Activated CD8-positive, alpha-beta memory T cell treated with anti-CD3 and anti-CD28 coated beads, Interleukin-2, amount 50 U/mL, for 4 hours (primary cell): Measurements from ENCODE around the gene LIME1.

Source experiments
- DNase-seq: peaks from one replicate; pipeline ENCODE4 v3.0.0-alpha.2; 2020

LIME1 gene

GRCh38 chr20:63751471-63752271 lies 15.2 kb downstream of the LIME1 start:
- DNase-seq = no peak

- no peak for DNase-seq
Observed at GRCh38 chr20:63752411-63753101, 16.1 kb downstream of the LIME1 start.

- no peak for DNase-seq
Observed at GRCh38 chr20:63753381-63753780, 16.9 kb downstream of the LIME1 start.

GRCh38 chr20:63754008-63754407 lies 17.5 kb downstream of the LIME1 start:
- DNase-seq = no peak

- no peak for DNase-seq
Observed at GRCh38 chr20:63755933-63756647, 19.6 kb downstream of the LIME1 start.

- DNase-seq = no peak
Observed at GRCh38 chr20:63756648-63756991, 20.2 kb downstream of the LIME1 start.

GRCh38 chr20:63758152-63758551 lies 21.7 kb downstream of the LIME1 start:
- no peak for DNase-seq

GRCh38 chr20:63759377-63759901 lies 23.0 kb downstream of the LIME1 start:
- DNase-seq = no peak

GRCh38 chr20:63765082-63765873 lies 28.8 kb downstream of the LIME1 start:
- no peak for DNase-seq

- no peak for DNase-seq
Observed at GRCh38 chr20:63765902-63766301, 29.4 kb downstream of the LIME1 start.

- no peak for DNase-seq
Observed at GRCh38 chr20:63766695-63767426, 30.4 kb downstream of the LIME1 start.

GRCh38 chr20:63767456-63767855 lies 31.0 kb downstream of the LIME1 start:
- DNase-seq = no peak

GRCh38 chr20:63767886-63768285 lies 31.4 kb downstream of the LIME1 start:
- no peak for DNase-seq

GRCh38 chr20:63768591-63769515 lies 32.4 kb downstream of the LIME1 start:
- no peak for DNase-seq

GRCh38 chr20:63769891-63770474 lies 33.5 kb downstream of the LIME1 start:
- DNase-seq = no peak

GRCh38 chr20:63771046-63771707 lies 34.7 kb downstream of the LIME1 start:
- no peak for DNase-seq

GRCh38 chr20:63772781-63773518 lies 36.5 kb downstream of the LIME1 start:
- DNase-seq = no peak

- DNase-seq = no peak
Observed at GRCh38 chr20:63773571-63774241, 37.2 kb downstream of the LIME1 start.

- no peak for DNase-seq
Observed at GRCh38 chr20:63774306-63774705, 37.8 kb downstream of the LIME1 start.
